CD8-positive, alpha-beta memory T cell (primary cell): ENCODE results near the gene ZBTB17. TPM values are rescaled to one million over a fixed set of nuclear protein-coding genes. Genes with fewer than 3 reads are reported as not detected.

Experiments
- CTCF ChIA-PET: fragments of 350-600 bp; sonication (Branson Sonifier 250); formaldehyde crosslinking; loops from one replicate; lab custom pipeline; 2021; ENCODE audit warnings: antibody characterized with exemption; lab: Charles Lee
- POLR2A ChIA-PET: fragments of 350-600 bp; sonication (Branson Sonifier 250); formaldehyde crosslinking; loops from one replicate; lab custom pipeline; 2021; ENCODE audit warnings: antibody characterized with exemption; lab: Charles Lee
- DNase-seq, 5 donors: peaks; one replicate each; pipeline versions ENCODE4 v3.0.0 to v3.0.0-alpha.2; 2020 to 2022; ENCODE audit warnings: mixed read lengths in 1 of 5
- H3K27ac ChIP-seq: one replicate; pipeline ENCODE4 v1.7.0; 2013; ENCODE audit warnings: low read depth, mild to moderate bottlenecking, low read length, moderate library complexity
- H3K27me3 ChIP-seq: 2 replicates; pipeline ENCODE4 v1.7.0; 2013; ENCODE audit warnings: low read length, mild to moderate bottlenecking; ENCODE audit not compliant: insufficient read depth, poor library complexity, severe bottlenecking
- H3K36me3 ChIP-seq: 2 replicates; pipeline ENCODE4 v1.7.0; 2013; ENCODE audit warnings: mild to moderate bottlenecking, low read length, moderate library complexity; ENCODE audit not compliant: insufficient read depth
- H3K4me1 ChIP-seq: 2 replicates; pipeline ENCODE4 v1.7.0; 2013; ENCODE audit warnings: mild to moderate bottlenecking, low read length, moderate library complexity; ENCODE audit not compliant: insufficient read depth
- H3K4me3 ChIP-seq: 2 replicates; pipeline ENCODE4 v1.7.0; 2013; ENCODE audit warnings: mild to moderate bottlenecking, low read length
- H3K9me3 ChIP-seq: 2 replicates; pipeline ENCODE4 v1.7.0; 2013; ENCODE audit warnings: mild to moderate bottlenecking, low read length
- H3K27ac Mint-ChIP-seq, 8 donors: one replicate each; pipeline ENCODE4 v1.8.0; 2020 to 2021; ENCODE audit warnings: mixed read lengths in 8 of 8, mild to moderate bottlenecking in 6 of 8, inconsistent platforms in 3 of 8, moderate library complexity in 3 of 8
- H3K27me3 Mint-ChIP-seq, 2 donors: one replicate each; pipeline ENCODE4 v1.8.0; 2020 to 2021; ENCODE audit warnings: mixed read lengths in 2 of 2, mild to moderate bottlenecking in 1 of 2, moderate library complexity in 1 of 2
- H3K36me3 Mint-ChIP-seq, 3 donors: one replicate each; pipeline ENCODE4 v1.8.0; 2020 to 2021; ENCODE audit warnings: mixed read lengths in 3 of 3, inconsistent platforms in 1 of 3, mild to moderate bottlenecking in 1 of 3
- H3K4me1 Mint-ChIP-seq, 3 donors: one replicate each; pipeline ENCODE4 v1.8.0; 2020 to 2021; ENCODE audit warnings: mixed read lengths in 3 of 3, inconsistent platforms in 1 of 3, mild to moderate bottlenecking in 1 of 3
- H3K4me3 Mint-ChIP-seq, 7 donors: one replicate each; pipeline ENCODE4 v1.8.0; 2020 to 2021; ENCODE audit warnings: mixed read lengths in 7 of 7, mild to moderate bottlenecking in 6 of 7, moderate library complexity in 4 of 7, inconsistent platforms in 2 of 7
- H3K9me3 Mint-ChIP-seq, 5 donors: one replicate each; pipeline ENCODE4 v1.8.0; 2020 to 2022; ENCODE audit warnings: mixed read lengths in 5 of 5, mild to moderate bottlenecking in 3 of 5, moderate library complexity in 2 of 5, inconsistent platforms in 1 of 5
- polyA plus RNA-seq: library from polyadenylated mRNA; unstranded; fragments of 300-500 nt; fragmentation: Illumina TruSeq; gene quantifications from one replicate; pipeline ENCODE4 v1.2.3, GENCODE V29; 2021
- total RNA-seq, 2 experiments: library from RNA; stranded (reverse); gene quantifications; one replicate each; pipeline ENCODE4 v1.2.3, GENCODE V29; 2021

Gene ZBTB17
- total and polyA plus RNA-seq, 3 experiments from 2014 or later: 24.7 to 51.5 (median 49.9) TPM

- DNase-seq: no peak
- Histone ChIP-seq H3K4me1 (peaks cover 9% of the 10 kb centered on the region), H3K27ac (peak overlapping the region; percentile 59), H3K9me3 (no peaks in the 10 kb centered on the region), H3K27me3 (peaks cover 5% of the 10 kb centered on the region), H3K36me3 (no peaks in the 10 kb centered on the region), H3K4me3 (no peak overlapping the region)
- no peak overlapping the region for H3K27ac Mint-ChIP-seq
- CTCF ChIA-PET: no interaction called here
- peaks cover 17 to 35% of the 10 kb centered on the region in 2 donors for H3K27me3 Mint-ChIP-seq
- H3K9me3 Mint-ChIP-seq: no peaks in the 10 kb centered on the region
- H3K36me3 Mint-ChIP-seq: no peaks in the 10 kb centered on the region
- POLR2A ChIA-PET: no interaction called here
- peaks cover 0 to 3% (median 0%) of the 10 kb centered on the region in 3 donors for H3K4me1 Mint-ChIP-seq
- peak overlapping the region in 1 of 7 donors; percentile 36 for H3K4me3 Mint-ChIP-seq
Measured at GRCh38 chr1:16013908-16014258, 38.0 kb upstream of the ZBTB17 start.

DNA sequence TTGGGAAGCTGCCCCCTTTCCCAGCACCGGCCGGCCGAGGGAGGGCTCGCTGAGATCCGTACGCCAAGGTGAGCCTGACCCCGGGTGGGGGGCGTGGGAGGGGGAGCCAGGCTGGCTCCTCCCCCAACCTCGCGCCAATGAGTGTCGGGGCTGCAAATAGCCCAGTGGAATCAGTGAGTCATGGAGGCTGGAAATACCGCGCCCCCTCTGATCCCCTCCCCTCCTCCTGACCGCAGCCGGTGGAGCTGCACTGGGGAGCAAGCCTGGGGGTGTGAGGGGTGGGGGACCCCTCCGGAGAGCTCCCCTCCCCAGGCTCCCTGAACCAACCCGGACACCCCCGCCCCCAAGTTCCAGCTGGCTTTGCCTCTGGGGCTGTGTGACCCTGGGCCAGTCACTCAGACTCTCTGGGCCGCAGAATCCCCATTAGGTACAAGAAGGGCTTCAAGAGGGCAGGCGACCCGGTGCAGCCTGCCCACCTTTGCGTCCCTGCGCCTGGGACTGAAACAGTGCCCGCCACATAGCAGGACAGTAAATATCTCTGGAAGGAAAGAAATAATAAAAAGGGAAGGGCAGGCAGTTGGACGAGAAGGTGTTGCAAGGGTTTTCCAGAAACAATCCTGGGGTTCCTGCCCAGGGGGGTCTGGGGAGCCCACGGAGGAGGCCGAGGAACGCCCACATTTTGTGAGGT, 37.5 kb upstream of the ZBTB17 start:
- H3K4me1 Mint-ChIP-seq: peaks cover 0 to 3% (median 0%) of the 10 kb centered on the region in 3 donors
- peaks cover 17 to 35% of the 10 kb centered on the region in 2 donors for H3K27me3 Mint-ChIP-seq
- H3K36me3 ChIP-seq: no peaks in the 10 kb centered on the region
- CTCF ChIA-PET: no interaction called here
- H3K27me3 ChIP-seq: peaks cover 5% of the 10 kb centered on the region
- H3K4me3 ChIP-seq: no peak overlapping the region
- DNase-seq: peak in 3 of 5 donors; percentile 10 to 60 (median 22)
- H3K9me3 ChIP-seq: no peaks in the 10 kb centered on the region
- no peaks in the 10 kb centered on the region for H3K9me3 Mint-ChIP-seq
- POLR2A ChIA-PET: no interaction called here
- H3K36me3 Mint-ChIP-seq: no peaks in the 10 kb centered on the region
- H3K4me3 Mint-ChIP-seq: peak overlapping the region in 2 of 7 donors; percentile 9 to 36
- peaks cover 9% of the 10 kb centered on the region for H3K4me1 ChIP-seq
- peak overlapping the region in 1 of 8 donors; percentile 66 for H3K27ac Mint-ChIP-seq
- peak overlapping the region; percentile 59 for H3K27ac ChIP-seq

DNA sequence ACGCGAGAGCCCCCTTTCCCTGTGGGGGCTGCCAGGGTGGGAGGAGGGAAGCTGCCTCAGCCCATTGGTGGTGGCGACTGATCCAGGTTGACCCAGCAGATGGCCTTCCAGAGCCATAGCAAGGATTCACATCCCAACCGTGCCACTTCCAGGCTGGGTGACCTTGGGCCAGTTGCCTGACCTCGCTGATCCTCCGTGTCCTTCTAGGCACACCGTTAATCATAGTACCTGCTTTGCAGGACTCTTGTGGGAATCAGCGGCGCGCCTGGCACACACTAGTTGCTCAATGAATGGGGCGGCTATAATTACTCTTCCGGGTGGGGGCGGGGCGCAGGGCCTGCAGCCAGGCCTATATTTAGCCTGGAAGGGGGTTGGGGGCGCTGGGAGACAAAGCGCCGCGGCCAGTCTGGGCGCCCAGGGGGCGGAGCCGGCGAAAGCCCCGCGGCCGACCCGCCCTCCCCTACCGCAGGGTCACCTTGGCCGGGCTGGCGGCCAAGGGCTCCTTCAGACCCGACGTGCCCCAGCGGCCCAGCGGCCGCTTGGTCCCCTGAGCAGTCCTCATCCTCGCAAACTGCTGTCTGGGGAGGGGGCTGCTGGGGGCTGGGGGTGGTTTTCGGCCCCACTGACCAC, 36.8 kb upstream of the ZBTB17 start:
- no peaks in the 10 kb centered on the region for H3K36me3 Mint-ChIP-seq
- peak in 1 of 5 donors; percentile 9 for DNase-seq
- peak overlapping the region; percentile 24 for H3K27ac ChIP-seq
- H3K9me3 ChIP-seq: no peaks in the 10 kb centered on the region
- peaks cover 17 to 35% of the 10 kb centered on the region in 2 donors for H3K27me3 Mint-ChIP-seq
- no peaks in the 10 kb centered on the region for H3K9me3 Mint-ChIP-seq
- POLR2A ChIA-PET: interaction anchor here (0.5 kb wide), 1 partner anchor 48 kb away, joined by 5 read pairs; no protein-coding TSS in a partner anchor
- no peaks in the 10 kb centered on the region for H3K36me3 ChIP-seq
- peaks cover 0 to 3% (median 0%) of the 10 kb centered on the region in 3 donors for H3K4me1 Mint-ChIP-seq
- H3K27me3 ChIP-seq: peaks cover 5% of the 10 kb centered on the region
- peaks cover 9% of the 10 kb centered on the region for H3K4me1 ChIP-seq
- peak overlapping the region in 4 of 7 donors; percentile 11 to 70 (median 28) for H3K4me3 Mint-ChIP-seq
- peak overlapping the region; percentile 22 for H3K4me3 ChIP-seq
- CTCF ChIA-PET: interaction anchor here (1.2 kb wide), 1 partner anchor 11 kb away, joined by 3 read pairs; no protein-coding TSS in a partner anchor
- no peak overlapping the region for H3K27ac Mint-ChIP-seq

GRCh38 chr1:16011936-16012589, 36.2 kb upstream of the ZBTB17 start:
- peaks cover 0 to 3% (median 0%) of the 10 kb centered on the region in 3 donors for H3K4me1 Mint-ChIP-seq
- H3K4me3 Mint-ChIP-seq: peak overlapping the region in 6 of 7 donors; percentile 5 to 70 (median 23)
- Histone ChIP-seq H3K36me3 (no peaks in the 10 kb centered on the region), H3K4me3 (peak overlapping the region; percentile 22), H3K27ac (peak overlapping the region; percentile 24), H3K4me1 (peaks cover 9% of the 10 kb centered on the region), H3K27me3 (peaks cover 5% of the 10 kb centered on the region), H3K9me3 (no peaks in the 10 kb centered on the region)
- no peak for DNase-seq
- CTCF ChIA-PET: interaction anchor here (1.2 kb wide), 1 partner anchor 10 kb away, joined by 3 read pairs; no protein-coding TSS in a partner anchor
- no peaks in the 10 kb centered on the region for H3K36me3 Mint-ChIP-seq
- peaks cover 17 to 35% of the 10 kb centered on the region in 2 donors for H3K27me3 Mint-ChIP-seq
- H3K27ac Mint-ChIP-seq: no peak overlapping the region
- no peaks in the 10 kb centered on the region for H3K9me3 Mint-ChIP-seq
- POLR2A ChIA-PET: interaction anchor here (0.5 kb wide), 1 partner anchor 47 kb away, joined by 5 read pairs; no protein-coding TSS in a partner anchor

- no peaks in the 10 kb centered on the region for H3K36me3 ChIP-seq
- ChIA-PET CTCF (no interaction called here), POLR2A (no interaction called here)
- Mint-ChIP-seq H3K4me3 (no peak overlapping the region), H3K36me3 (no peaks in the 10 kb centered on the region), H3K4me1 (peaks cover 0 to 3% (median 0%) of the 10 kb centered on the region in 3 donors), H3K27me3 (peaks cover 17 to 35% of the 10 kb centered on the region in 2 donors), H3K27ac (no peak overlapping the region), H3K9me3 (no peaks in the 10 kb centered on the region)
- no peak for DNase-seq
- H3K27me3 ChIP-seq: peaks cover 5% of the 10 kb centered on the region
- H3K9me3 ChIP-seq: no peaks in the 10 kb centered on the region
- no peak overlapping the region for H3K4me3 ChIP-seq
- peaks cover 9% of the 10 kb centered on the region for H3K4me1 ChIP-seq
- no peak overlapping the region for H3K27ac ChIP-seq
Measured at GRCh38 chr1:16010837-16011236, 34.9 kb upstream of the ZBTB17 start.

DNA sequence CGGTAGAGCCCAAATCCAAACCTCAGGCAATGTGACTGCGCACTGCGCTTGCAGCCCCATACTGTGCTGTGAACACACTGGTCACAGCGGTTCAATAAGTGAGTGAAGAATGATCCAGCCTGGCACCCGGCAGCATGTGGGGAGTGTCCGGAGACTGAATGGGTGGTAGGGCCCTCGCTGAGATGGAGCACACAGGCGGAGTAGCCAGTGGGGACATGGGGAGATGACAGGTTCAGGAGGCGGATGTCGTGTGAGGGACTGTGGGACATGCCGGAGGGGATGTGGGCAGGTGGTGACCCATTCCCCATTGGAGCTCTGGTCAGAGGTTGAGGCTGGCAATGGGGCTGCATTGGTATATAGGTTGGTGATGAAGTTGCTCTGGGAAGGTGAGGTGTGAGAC, 33.8 kb upstream of the ZBTB17 start:
- H3K9me3 Mint-ChIP-seq: no peaks in the 10 kb centered on the region
- DNase-seq: no peak
- peaks cover 17 to 27% of the 10 kb centered on the region in 2 donors for H3K27me3 Mint-ChIP-seq
- peaks cover 9% of the 10 kb centered on the region for H3K4me1 ChIP-seq
- H3K36me3 Mint-ChIP-seq: no peaks in the 10 kb centered on the region
- H3K36me3 ChIP-seq: no peaks in the 10 kb centered on the region
- H3K27ac Mint-ChIP-seq: no peak overlapping the region
- ChIA-PET CTCF (interaction anchor here (0.6 to 2.2 kb wide), 9 partner anchors 9 to 415 kb away, joined by 3 to 5 read pairs (median 3); no protein-coding TSS in a partner anchor), POLR2A (interaction anchor here (0.6 kb wide), 1 partner anchor 176 kb away, joined by 3 read pairs; no protein-coding TSS in a partner anchor)
- H3K27me3 ChIP-seq: peaks cover 5% of the 10 kb centered on the region
- no peak overlapping the region for H3K4me3 ChIP-seq
- H3K4me3 Mint-ChIP-seq: no peak overlapping the region
- H3K27ac ChIP-seq: no peak overlapping the region
- peaks cover 0 to 3% (median 0%) of the 10 kb centered on the region in 3 donors for H3K4me1 Mint-ChIP-seq
- H3K9me3 ChIP-seq: no peaks in the 10 kb centered on the region

DNA sequence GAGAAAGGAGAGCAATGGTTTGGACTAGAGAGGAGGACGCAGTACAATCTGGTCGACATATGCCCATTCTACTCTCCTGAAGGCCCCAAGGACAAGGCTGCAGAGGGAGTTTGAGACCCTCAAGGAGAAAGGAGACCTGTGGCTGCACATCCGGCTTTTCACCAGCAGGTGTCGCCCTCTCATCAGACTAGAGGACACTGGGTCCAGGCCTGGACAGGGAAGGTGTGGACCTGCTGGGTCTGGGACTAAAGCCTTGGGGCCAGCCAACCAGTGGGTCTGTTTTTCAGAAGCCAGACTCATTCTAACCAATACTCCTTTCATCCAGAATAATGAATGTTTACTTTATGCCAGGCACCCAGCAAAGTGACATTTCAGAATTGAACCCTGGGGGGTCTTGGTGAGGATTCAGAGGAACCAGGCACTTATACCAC, 33.1 kb upstream of the ZBTB17 start:
- H3K36me3 Mint-ChIP-seq: no peaks in the 10 kb centered on the region
- Histone ChIP-seq H3K9me3 (no peaks in the 10 kb centered on the region), H3K36me3 (no peaks in the 10 kb centered on the region), H3K4me1 (peaks cover 9% of the 10 kb centered on the region), H3K27me3 (peaks cover 5% of the 10 kb centered on the region), H3K27ac (no peak overlapping the region), H3K4me3 (no peak overlapping the region)
- no peak overlapping the region for H3K27ac Mint-ChIP-seq
- ChIA-PET CTCF (interaction anchor here (0.6 to 2.2 kb wide), 8 partner anchors 9 to 194 kb away, joined by 3 to 5 read pairs (median 3); no protein-coding TSS in a partner anchor), POLR2A (interaction anchor here (0.7 kb wide), 1 partner anchor 218 kb away, joined by 3 read pairs; no protein-coding TSS in a partner anchor)
- no peak overlapping the region for H3K4me3 Mint-ChIP-seq
- peak; percentile 49 to 81 (median 62) for DNase-seq
- no peaks in the 10 kb centered on the region for H3K9me3 Mint-ChIP-seq
- H3K4me1 Mint-ChIP-seq: peaks cover 0 to 3% (median 0%) of the 10 kb centered on the region in 3 donors
- H3K27me3 Mint-ChIP-seq: peaks cover 14 to 20% of the 10 kb centered on the region in 2 donors
